ENCODE data around the gene CDC42BPA.

The CDC42BPA gene

DNA sequence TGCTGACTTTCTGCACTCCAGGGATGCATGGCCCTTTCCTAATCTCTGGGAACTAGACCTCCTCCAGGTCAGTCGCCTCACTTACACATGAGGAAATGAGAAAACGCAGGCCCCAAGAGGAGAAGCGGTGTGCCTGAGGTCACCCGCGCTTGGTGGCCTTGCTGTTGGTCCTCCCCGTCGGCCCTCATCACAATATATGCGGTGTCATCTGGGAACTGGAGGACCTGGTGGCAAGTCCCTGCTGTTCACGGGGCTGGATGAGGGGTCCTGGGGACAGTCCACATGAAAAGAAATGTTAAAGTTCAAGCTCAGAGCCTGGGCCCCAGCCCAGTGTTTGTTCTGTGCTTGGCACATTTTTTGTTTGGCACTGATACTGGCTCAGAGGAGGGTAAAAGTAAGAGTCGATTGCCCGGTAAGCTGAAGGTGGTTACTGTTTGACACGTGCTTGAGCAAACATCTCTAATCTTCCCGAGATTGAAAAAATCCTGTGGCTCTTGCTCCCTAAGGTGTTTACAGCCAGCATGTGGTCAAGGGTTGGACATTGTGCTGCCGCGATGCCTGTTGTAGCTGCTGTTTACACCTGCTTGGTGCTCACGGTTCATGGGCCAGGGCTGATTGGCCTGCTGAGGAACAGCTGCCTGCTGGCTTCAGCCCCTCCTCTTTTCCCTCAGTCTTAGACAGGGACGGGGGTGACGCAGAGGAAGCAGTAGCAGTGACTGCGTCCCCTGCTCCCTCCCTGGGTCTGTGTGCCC is 373.0 kb downstream of the CDC42BPA start:
- no peak for DNase-seq (ENCODE audit: low read depth)

DNA sequence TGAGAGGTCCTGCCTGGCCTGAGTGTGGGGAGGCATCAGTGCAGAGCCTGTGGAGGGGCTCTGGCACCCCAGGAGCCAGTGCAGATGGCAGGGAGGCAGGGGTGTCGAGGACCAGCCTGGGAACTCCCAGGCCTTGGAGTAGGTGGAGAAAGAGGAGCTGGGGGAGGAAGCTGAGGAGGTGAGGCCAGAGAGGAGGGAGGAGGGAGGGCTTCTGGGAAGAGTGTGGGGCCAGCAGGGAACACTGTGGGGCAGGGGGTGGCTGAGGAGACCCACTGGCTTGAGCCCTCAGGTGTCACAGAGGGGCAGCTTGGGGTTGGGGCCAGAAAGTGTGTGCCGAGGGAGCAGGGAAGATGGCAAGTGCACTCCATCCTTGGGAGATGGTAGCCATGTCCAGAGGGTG is 374.4 kb downstream of the CDC42BPA start:
- DNase-seq (ENCODE audit: low read depth), result no peak

DNA sequence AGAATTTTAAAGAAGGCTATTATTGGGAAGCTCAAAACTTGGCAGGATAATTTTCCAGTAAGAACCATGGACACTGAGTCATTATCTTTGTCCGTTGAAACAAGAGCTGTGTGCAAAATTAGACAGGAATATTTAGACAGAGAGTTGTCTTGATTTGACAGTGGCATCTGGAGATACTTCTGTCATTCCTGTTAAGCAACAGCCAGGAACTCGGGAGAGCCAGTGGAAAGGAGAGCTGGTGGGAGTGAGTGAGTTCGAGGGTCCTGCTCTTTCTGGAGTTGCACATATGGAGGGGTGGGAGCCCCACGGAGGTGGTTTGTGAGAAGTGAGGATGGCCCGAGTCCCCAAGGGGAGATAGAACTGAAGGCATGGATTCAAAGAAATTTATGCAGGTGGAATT is 375.1 kb downstream of the CDC42BPA start:
- no peak for DNase-seq (ENCODE audit: low read depth)

DNA sequence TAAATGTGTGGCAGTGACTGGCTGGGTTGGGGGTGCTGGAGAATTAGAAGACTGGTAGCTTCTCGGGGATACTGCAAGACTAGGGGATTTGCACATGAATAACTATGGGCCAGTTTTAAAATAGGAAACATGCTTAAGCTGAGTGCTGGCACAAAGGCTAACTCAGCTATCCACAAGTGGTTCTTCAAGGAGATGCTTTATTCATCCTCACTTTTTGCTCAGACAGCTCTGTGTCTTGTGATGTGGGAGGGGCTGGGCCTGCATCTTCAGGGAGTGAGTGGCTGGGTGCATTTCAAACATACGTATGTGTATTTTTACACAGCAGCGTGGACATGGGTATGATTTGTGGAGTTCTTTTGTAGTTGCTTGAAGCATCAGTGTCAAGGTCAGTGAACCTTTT is 375.9 kb downstream of the CDC42BPA start:
- no peak for DNase-seq (ENCODE audit: low read depth)

DNA sequence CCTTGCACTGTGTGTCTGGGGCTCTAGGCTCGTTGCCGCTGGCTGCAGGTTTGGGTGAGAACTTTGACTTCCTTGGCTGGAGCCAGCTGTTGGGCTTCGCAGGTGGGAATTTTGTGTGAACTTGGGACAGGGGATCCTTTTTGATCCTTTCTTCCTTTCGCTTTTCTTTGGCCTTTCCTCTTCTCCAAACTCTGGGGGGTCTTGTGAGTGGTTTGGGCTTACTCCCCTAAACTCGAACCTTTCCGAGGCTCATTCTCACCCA is 377.6 kb downstream of the CDC42BPA start:
- no peak for DNase-seq (ENCODE audit: low read depth)

DNA sequence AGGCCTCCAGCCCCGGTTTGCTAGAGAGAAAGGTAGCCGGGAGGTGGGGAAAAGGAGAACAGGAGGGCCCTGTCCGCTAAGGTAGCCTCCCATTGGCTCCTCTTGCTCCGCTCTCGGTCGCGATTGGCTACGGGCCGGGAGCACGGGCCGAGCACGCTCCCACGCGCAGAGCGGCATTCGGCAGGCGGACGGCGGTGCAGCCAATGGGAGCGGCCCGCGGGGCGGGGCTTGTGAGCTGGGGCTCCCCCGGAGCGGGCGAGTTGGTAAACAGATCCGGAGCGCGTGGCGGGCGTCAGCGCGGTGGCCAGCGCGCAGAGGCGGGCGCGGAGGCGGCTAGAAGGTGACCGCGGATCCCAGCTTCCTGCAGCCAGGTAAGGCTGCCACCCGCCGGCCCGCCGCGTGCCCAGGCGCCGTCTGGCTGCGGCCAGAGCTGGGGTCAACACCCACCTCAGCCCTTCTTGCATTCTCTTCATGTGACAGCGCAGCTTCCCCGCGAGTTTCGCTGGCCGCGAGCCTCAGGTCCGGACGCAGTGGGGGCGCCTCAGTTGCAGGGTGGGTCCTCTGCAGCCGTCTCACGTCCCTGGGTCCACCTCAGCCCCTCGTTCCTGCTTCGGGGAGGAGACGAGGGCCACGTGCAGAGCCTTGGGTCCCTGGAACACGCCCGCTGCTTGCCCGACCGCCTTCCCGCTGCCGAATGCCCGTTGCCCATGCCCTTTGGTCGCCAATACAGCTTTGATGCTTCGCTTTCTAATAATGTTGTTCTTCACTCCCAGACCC is 378.1 kb downstream of the CDC42BPA start, which contains the start of gene COQ8A:
TSS of gene COQ8A (plus strand) at position 266 of the 777 bp plus-strand sequence. CDS start 21,092 bp downstream, outside the sequence.
- DNase-seq (ENCODE audit: low read depth), result peak; percentile 94

All from stimulated activated CD8-positive, alpha-beta memory T cell treated with anti-CD3 and anti-CD28 coated beads, Interleukin-15, amount 100 ng/mL, for 1 hour (primary cell).